Spleen (tissue), 7 donors: Measurements from ENCODE around the gene DAB2.

Experiments used
- POLR2AphosphoS5 ChIP-seq, 3 donors: sonication (generic); formaldehyde crosslinking; IDR thresholded peaks; one replicate each; pipeline ENCODE4 v1.5.1; 2017; ENCODE audit warnings: antibody characterized with exemption in 3 of 3
- TF ChIP-seq, protein P1 (sequence below), 11 experiments: fragments of 200-600 bp in 7 of 11; fragments of 450-650 bp in 4 of 11; sonication (generic) in 4 of 11; IDR thresholded peaks in 8 of 11; conservative IDR thresholded peaks in 3 of 11; 1 replicate in 7 of 11; 2 replicates in 4 of 11; pipeline versions ENCODE4 v1.4.0 to v1.8.0; 2016 to 2021; ENCODE audit warnings: antibody characterized with exemption in 11 of 11, inconsistent platforms in 4 of 11, mild to moderate bottlenecking in 1 of 11
- donor health status: DM: no; HTN: no; CAD: no; lungs with moderate emphysema.
- donor health status: DM: no; HTN: no; CAD: no.
- donor health status: DM: no; HTN: no; CAD: no.

DNA sequence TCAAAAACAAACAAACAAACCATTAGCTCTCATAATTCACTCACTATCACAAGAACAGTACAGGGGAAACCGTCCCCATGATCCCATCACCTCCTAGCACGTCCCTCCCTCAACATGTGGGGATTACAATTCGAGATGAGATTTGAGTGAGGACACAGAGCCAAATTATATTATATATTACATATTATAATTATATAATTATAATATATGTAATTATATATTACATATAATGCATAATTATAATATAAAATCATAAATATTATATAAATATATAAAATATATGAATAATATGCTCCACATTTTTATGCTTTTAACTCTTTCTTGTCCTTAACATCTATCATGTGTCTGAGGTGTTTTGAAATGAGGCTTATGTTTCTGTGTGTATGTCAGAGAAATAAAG is 57.1 kb downstream of the DAB2 start:
- TF ChIP-seq POLR2AphosphoS5 (IDR thresholded peaks at IDR 0.05) = no peak
- TF ChIP-seq, protein P1, sequence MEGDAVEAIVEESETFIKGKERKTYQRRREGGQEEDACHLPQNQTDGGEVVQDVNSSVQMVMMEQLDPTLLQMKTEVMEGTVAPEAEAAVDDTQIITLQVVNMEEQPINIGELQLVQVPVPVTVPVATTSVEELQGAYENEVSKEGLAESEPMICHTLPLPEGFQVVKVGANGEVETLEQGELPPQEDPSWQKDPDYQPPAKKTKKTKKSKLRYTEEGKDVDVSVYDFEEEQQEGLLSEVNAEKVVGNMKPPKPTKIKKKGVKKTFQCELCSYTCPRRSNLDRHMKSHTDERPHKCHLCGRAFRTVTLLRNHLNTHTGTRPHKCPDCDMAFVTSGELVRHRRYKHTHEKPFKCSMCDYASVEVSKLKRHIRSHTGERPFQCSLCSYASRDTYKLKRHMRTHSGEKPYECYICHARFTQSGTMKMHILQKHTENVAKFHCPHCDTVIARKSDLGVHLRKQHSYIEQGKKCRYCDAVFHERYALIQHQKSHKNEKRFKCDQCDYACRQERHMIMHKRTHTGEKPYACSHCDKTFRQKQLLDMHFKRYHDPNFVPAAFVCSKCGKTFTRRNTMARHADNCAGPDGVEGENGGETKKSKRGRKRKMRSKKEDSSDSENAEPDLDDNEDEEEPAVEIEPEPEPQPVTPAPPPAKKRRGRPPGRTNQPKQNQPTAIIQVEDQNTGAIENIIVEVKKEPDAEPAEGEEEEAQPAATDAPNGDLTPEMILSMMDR (IDR thresholded peaks at IDR 0.05 in 8 of 11, conservative IDR thresholded peaks at IDR 0.05 in 3 of 11) = no peak
